Measurements from ENCODE around the gene AADACL2. TPM values are rescaled to one million over a fixed set of nuclear protein-coding genes. Genes with fewer than 3 reads are reported as not detected.

The AADACL2 gene
- total and polyA plus RNA-seq, 4 donors = not detected

GRCh38 chr3:151721294-151721693 is 12.4 kb upstream of the AADACL2 start:
- WGBS (ENCODE audit: insufficient coverage) = 95% methylated on average over 7 of the region's 8 CpGs
- H3K36me3 ChIP-seq (ENCODE audit: control insufficient read depth, insufficient read depth, low read length) = no peaks in the 10 kb centered on the region
- DNase-seq (ENCODE audit: low read depth in 4 of 6, low spot score in 6 of 6) = no peak
- no peaks in the 10 kb centered on the region for H3K4me1 ChIP-seq (ENCODE audit: control insufficient read depth, insufficient read depth, low read length)
- no peaks in the 10 kb centered on the region for H3K9me3 ChIP-seq (ENCODE audit: control insufficient read depth, insufficient read depth, low read length)
- H3K27ac ChIP-seq (ENCODE audit: low read depth, low read length) = no peak overlapping the region
- H3K27me3 ChIP-seq (ENCODE audit: control insufficient read depth, insufficient read depth, low read length) = no peaks in the 10 kb centered on the region
- no peak overlapping the region for H3K4me3 ChIP-seq (ENCODE audit: low read depth, low read length)

GRCh38 chr3:151722856-151723255 is 10.9 kb upstream of the AADACL2 start:
- no peaks in the 10 kb centered on the region for H3K36me3 ChIP-seq (ENCODE audit: control insufficient read depth, insufficient read depth, low read length)
- no peaks in the 10 kb centered on the region for H3K27me3 ChIP-seq (ENCODE audit: control insufficient read depth, insufficient read depth, low read length)
- 63% methylated on average over 2 of the region's 2 CpGs for WGBS (ENCODE audit: insufficient coverage)
- no peaks in the 10 kb centered on the region for H3K9me3 ChIP-seq (ENCODE audit: control insufficient read depth, insufficient read depth, low read length)
- H3K27ac ChIP-seq (ENCODE audit: low read depth, low read length) = no peak overlapping the region
- no peak overlapping the region for H3K4me3 ChIP-seq (ENCODE audit: low read depth, low read length)
- DNase-seq (ENCODE audit: low read depth in 4 of 6, low spot score in 6 of 6) = no peak
- H3K4me1 ChIP-seq (ENCODE audit: control insufficient read depth, insufficient read depth, low read length) = no peaks in the 10 kb centered on the region

GRCh38 chr3:151724576-151725562 is 8.9 kb upstream of the AADACL2 start:
- no peak overlapping the region for H3K4me3 ChIP-seq (ENCODE audit: low read depth, low read length)
- no peaks in the 10 kb centered on the region for H3K27me3 ChIP-seq (ENCODE audit: control insufficient read depth, insufficient read depth, low read length)
- no peak overlapping the region for H3K27ac ChIP-seq (ENCODE audit: low read depth, low read length)
- no peaks in the 10 kb centered on the region for H3K4me1 ChIP-seq (ENCODE audit: control insufficient read depth, insufficient read depth, low read length)
- no peak for DNase-seq (ENCODE audit: low read depth in 4 of 6, low spot score in 6 of 6)
- no peaks in the 10 kb centered on the region for H3K36me3 ChIP-seq (ENCODE audit: control insufficient read depth, insufficient read depth, low read length)
- H3K9me3 ChIP-seq (ENCODE audit: control insufficient read depth, insufficient read depth, low read length) = no peaks in the 10 kb centered on the region
- no CpG with 5 or more reads among the region's 6 CpGs for WGBS (ENCODE audit: insufficient coverage)

GRCh38 chr3:151726016-151726415 is 7.7 kb upstream of the AADACL2 start:
- Histone ChIP-seq H3K27ac (ENCODE audit: low read depth, low read length) (no peak overlapping the region), H3K4me1 (ENCODE audit: control insufficient read depth, insufficient read depth, low read length) (no peaks in the 10 kb centered on the region), H3K9me3 (ENCODE audit: control insufficient read depth, insufficient read depth, low read length) (no peaks in the 10 kb centered on the region), H3K27me3 (ENCODE audit: control insufficient read depth, insufficient read depth, low read length) (no peaks in the 10 kb centered on the region), H3K4me3 (ENCODE audit: low read depth, low read length) (no peak overlapping the region), H3K36me3 (ENCODE audit: control insufficient read depth, insufficient read depth, low read length) (no peaks in the 10 kb centered on the region)
- DNase-seq (ENCODE audit: low read depth in 4 of 6, low spot score in 6 of 6) = no peak
- no CpG with 5 or more reads among the region's 1 CpG for WGBS (ENCODE audit: insufficient coverage)

- no peak overlapping the region for H3K4me3 ChIP-seq (ENCODE audit: low read depth, low read length)
- H3K27ac ChIP-seq (ENCODE audit: low read depth, low read length) = no peak overlapping the region
- no peaks in the 10 kb centered on the region for H3K27me3 ChIP-seq (ENCODE audit: control insufficient read depth, insufficient read depth, low read length)
- no peaks in the 10 kb centered on the region for H3K9me3 ChIP-seq (ENCODE audit: control insufficient read depth, insufficient read depth, low read length)
- no CpG with 5 or more reads among the region's 2 CpGs for WGBS (ENCODE audit: insufficient coverage)
- no peak for DNase-seq (ENCODE audit: low read depth in 4 of 6, low spot score in 6 of 6)
- no peaks in the 10 kb centered on the region for H3K4me1 ChIP-seq (ENCODE audit: control insufficient read depth, insufficient read depth, low read length)
- no peaks in the 10 kb centered on the region for H3K36me3 ChIP-seq (ENCODE audit: control insufficient read depth, insufficient read depth, low read length)
Measured at GRCh38 chr3:151732861-151733260, 866 bp upstream of the AADACL2 start.

GRCh38 chr3:151740581-151740980 is 6.9 kb downstream of the AADACL2 start:
- Histone ChIP-seq H3K36me3 (ENCODE audit: control insufficient read depth, insufficient read depth, low read length) (no peaks in the 10 kb centered on the region), H3K9me3 (ENCODE audit: control insufficient read depth, insufficient read depth, low read length) (no peaks in the 10 kb centered on the region), H3K4me3 (ENCODE audit: low read depth, low read length) (no peak overlapping the region), H3K4me1 (ENCODE audit: control insufficient read depth, insufficient read depth, low read length) (no peaks in the 10 kb centered on the region), H3K27me3 (ENCODE audit: control insufficient read depth, insufficient read depth, low read length) (no peaks in the 10 kb centered on the region), H3K27ac (ENCODE audit: low read depth, low read length) (no peak overlapping the region)
- no peak for DNase-seq (ENCODE audit: low read depth in 4 of 6, low spot score in 6 of 6)
- WGBS (ENCODE audit: insufficient coverage) = no CpG with 5 or more reads among the region's 4 CpGs

- WGBS (ENCODE audit: insufficient coverage) = no CpG with 5 or more reads among the region's 4 CpGs
- DNase-seq (ENCODE audit: low read depth in 4 of 6, low spot score in 6 of 6) = no peak
- Histone ChIP-seq H3K36me3 (ENCODE audit: control insufficient read depth, insufficient read depth, low read length) (no peaks in the 10 kb centered on the region), H3K4me1 (ENCODE audit: control insufficient read depth, insufficient read depth, low read length) (no peaks in the 10 kb centered on the region), H3K27ac (ENCODE audit: low read depth, low read length) (no peak overlapping the region), H3K27me3 (ENCODE audit: control insufficient read depth, insufficient read depth, low read length) (no peaks in the 10 kb centered on the region), H3K4me3 (ENCODE audit: low read depth, low read length) (no peak overlapping the region), H3K9me3 (ENCODE audit: control insufficient read depth, insufficient read depth, low read length) (no peaks in the 10 kb centered on the region)
Measured at GRCh38 chr3:151743855-151744254, 10.1 kb downstream of the AADACL2 start.

GRCh38 chr3:151750181-151750580 is 16.5 kb downstream of the AADACL2 start:
- no peak for DNase-seq (ENCODE audit: low read depth in 4 of 6, low spot score in 6 of 6)
- Histone ChIP-seq H3K36me3 (ENCODE audit: control insufficient read depth, insufficient read depth, low read length) (no peaks in the 10 kb centered on the region), H3K4me1 (ENCODE audit: control insufficient read depth, insufficient read depth, low read length) (no peaks in the 10 kb centered on the region), H3K9me3 (ENCODE audit: control insufficient read depth, insufficient read depth, low read length) (no peaks in the 10 kb centered on the region), H3K4me3 (ENCODE audit: low read depth, low read length) (no peak overlapping the region), H3K27ac (ENCODE audit: low read depth, low read length) (no peak overlapping the region), H3K27me3 (ENCODE audit: control insufficient read depth, insufficient read depth, low read length) (no peaks in the 10 kb centered on the region)
- WGBS (ENCODE audit: insufficient coverage) = 95% methylated on average over 5 of the region's 6 CpGs

GRCh38 chr3:151750678-151751077 is 17.0 kb downstream of the AADACL2 start:
- Histone ChIP-seq H3K36me3 (ENCODE audit: control insufficient read depth, insufficient read depth, low read length) (no peaks in the 10 kb centered on the region), H3K9me3 (ENCODE audit: control insufficient read depth, insufficient read depth, low read length) (no peaks in the 10 kb centered on the region), H3K4me1 (ENCODE audit: control insufficient read depth, insufficient read depth, low read length) (no peaks in the 10 kb centered on the region), H3K27me3 (ENCODE audit: control insufficient read depth, insufficient read depth, low read length) (no peaks in the 10 kb centered on the region), H3K4me3 (ENCODE audit: low read depth, low read length) (no peak overlapping the region), H3K27ac (ENCODE audit: low read depth, low read length) (no peak overlapping the region)
- no CpG with 5 or more reads among the region's 2 CpGs for WGBS (ENCODE audit: insufficient coverage)
- DNase-seq (ENCODE audit: low read depth in 4 of 6, low spot score in 6 of 6) = no peak

GRCh38 chr3:151751161-151751560 is 17.4 kb downstream of the AADACL2 start:
- no CpG with 5 or more reads among the region's 1 CpG for WGBS (ENCODE audit: insufficient coverage)
- H3K4me1 ChIP-seq (ENCODE audit: control insufficient read depth, insufficient read depth, low read length) = no peaks in the 10 kb centered on the region
- no peak overlapping the region for H3K27ac ChIP-seq (ENCODE audit: low read depth, low read length)
- H3K4me3 ChIP-seq (ENCODE audit: low read depth, low read length) = no peak overlapping the region
- H3K9me3 ChIP-seq (ENCODE audit: control insufficient read depth, insufficient read depth, low read length) = no peaks in the 10 kb centered on the region
- H3K27me3 ChIP-seq (ENCODE audit: control insufficient read depth, insufficient read depth, low read length) = no peaks in the 10 kb centered on the region
- no peaks in the 10 kb centered on the region for H3K36me3 ChIP-seq (ENCODE audit: control insufficient read depth, insufficient read depth, low read length)
- DNase-seq (ENCODE audit: low read depth in 4 of 6, low spot score in 6 of 6) = no peak
